NK-92 (cell line): ENCODE results near the gene VPS37C.

Source experiments
- DNase-seq: peaks from one replicate; lab custom pipeline; 2025; ENCODE audit not compliant: unreplicated experiment; lab: John Stamatoyannopoulos, UW

Gene VPS37C

GRCh38 chr11:61155741-61156140, 5.5 kb downstream of the VPS37C start:
- no peak for DNase-seq

DNA sequence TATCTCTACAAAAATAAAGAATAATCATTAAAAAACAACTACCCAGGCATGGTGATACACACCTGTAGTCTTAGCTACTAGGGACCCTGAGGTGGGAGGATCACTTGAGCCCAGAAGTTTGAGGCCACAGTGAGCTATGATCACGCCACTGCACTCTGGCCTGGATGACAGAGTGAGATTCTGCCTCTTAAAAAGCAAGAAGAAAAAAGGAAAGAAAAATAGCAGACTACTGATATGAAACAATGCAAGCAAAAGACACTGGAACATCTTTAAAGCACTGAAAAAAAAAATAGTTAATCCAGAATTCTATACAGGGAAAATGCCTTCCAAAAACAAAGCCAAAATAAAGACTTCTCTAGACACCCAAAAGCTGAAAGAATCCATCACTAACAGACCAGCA, 5.9 kb downstream of the VPS37C start:
- DNase-seq, result no peak

DNA sequence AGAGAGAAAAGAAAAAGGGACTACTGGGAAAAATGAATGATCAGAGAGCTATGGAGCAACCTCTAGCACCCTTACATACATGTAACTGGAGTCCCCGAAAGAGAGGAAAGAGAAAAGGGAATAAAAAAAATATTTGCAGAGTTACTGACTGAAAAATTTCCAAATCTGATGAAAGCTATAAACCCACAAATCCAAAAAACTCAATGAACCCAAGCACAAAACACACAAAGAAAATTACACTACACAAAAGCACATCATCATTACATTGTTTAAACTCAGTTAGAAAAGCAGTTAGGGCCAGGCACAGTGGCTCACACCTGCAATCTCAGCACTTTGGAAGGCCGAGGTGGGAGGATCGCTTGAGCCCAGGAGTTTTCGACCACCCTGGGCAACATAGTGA, 6.7 kb downstream of the VPS37C start:
- DNase-seq, result no peak

DNA sequence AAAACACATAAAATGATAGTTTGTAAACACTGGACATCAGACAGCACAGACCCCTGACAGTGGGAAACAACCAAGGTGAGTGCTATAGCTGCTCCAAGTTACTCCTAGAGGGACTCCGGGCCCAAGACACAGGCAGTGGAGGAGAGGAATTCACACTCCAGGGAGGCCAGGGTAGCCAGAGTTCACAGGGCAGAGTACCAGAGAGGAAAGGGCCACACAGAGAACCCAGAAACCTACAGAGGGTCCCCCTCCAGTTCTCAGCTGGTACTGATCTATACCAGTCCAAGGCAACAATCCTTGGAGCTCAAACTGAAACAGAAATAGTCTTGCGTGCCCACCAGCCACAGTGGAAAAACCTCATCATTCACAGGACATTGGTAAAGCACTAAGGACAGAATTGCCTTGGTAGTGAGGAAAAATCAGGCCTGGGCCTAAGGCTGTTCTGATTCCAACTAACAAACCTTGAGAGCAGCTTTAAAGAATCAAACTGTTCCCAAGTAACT, 7.6 kb downstream of the VPS37C start:
- no peak for DNase-seq

GRCh38 chr11:61152816-61153592, 8.2 kb downstream of the VPS37C start:
- no peak for DNase-seq

DNA sequence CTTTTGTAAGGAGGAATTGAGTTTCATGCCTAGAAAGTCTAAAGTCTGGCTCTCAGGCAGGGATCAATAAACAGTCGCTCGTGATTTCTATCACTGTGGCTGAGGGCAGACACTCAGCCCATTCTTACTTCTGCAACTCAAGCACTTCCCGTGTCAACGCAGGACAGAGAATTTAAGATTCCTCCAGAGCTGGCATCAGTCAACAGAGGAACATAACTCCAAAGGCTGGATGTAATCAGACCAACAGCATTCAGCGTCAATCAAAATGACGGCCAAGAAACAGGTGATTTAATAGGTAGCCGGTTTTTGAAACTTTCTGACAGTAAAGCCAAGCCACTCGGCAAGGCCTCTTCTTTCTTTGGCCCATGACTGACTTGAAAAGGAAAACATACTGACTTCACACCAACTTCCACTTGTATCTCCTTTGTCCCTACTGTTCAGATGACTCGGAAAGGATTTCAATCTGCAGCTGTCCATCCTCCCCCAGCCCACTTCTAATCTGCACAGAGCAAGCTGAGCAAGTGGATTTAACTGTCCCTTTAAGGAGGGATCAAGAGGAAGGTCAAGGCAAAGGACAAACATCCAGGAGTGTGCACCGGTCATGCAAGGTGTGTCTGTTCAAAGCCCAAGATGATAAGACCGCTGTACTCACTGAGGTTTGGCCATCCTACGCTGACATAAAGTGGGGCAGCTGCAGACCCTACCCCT, 9.5 kb downstream of the VPS37C start:
- no peak for DNase-seq

- no peak for DNase-seq
Measured at GRCh38 chr11:61150706-61151544, 10.3 kb downstream of the VPS37C start.

GRCh38 chr11:61149624-61150615, 11.3 kb downstream of the VPS37C start:
- no peak for DNase-seq

DNA sequence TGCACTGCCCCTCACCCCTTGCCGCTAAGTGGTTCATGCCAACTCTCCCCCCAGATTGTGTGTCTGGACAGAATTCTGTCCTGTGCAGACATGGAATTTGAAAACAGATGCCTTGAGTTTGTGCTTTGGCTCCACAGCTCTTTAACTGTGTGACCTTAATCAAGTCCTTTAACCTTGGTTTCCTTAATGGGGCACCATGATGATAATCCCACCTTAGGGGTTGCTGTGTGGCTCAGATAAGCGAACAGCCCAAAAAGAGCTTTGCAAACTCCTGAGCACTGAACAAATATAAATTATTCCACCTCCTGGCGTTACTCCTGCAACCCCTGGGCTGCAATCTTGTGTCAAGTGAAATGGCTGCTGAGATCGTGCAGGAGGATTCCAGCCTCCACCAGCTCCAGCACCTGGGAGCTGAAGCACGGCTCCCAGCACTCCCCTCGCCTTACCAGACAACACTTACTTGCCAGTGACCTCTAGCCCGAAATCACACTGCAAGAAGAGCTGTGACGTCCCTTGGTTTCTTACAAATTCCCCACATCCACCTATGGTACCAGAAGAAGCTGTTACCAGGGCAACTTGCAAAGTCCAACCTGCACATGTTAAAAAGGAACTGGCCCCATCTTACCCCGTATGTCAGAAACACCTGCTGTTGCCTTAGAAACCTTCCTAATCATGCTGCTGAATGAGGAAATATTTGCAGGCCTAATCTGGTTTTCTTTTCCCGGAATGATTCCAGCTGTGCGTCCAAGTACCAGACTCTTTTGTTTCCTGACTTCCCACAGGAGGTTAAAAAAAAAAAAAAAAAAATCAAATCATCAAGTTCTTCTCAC, 13.2 kb downstream of the VPS37C start:
- DNase-seq, result no peak

- DNase-seq, result no peak
Measured at GRCh38 chr11:61147271-61147670, 14.0 kb downstream of the VPS37C start.

DNA sequence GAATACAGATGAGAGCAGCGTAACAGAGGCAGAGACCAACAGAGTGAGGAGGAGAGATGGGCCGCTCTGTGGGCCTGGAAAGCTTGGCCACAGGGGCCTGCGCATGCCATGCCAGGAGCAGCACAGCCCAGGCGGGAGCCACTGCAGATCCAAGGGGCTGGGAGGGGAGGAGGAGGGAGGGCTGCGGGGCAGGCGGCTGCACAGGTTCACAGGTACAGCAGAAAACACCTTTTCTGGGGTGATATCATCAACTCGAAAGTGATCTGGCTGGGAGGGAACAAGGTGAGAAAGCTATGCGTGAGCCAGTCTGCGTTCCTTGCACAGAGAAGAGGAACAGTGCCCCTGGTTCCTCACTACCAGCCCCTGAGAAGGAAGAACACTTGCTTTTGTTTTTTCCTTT, 14.8 kb downstream of the VPS37C start:
- no peak for DNase-seq

DNA sequence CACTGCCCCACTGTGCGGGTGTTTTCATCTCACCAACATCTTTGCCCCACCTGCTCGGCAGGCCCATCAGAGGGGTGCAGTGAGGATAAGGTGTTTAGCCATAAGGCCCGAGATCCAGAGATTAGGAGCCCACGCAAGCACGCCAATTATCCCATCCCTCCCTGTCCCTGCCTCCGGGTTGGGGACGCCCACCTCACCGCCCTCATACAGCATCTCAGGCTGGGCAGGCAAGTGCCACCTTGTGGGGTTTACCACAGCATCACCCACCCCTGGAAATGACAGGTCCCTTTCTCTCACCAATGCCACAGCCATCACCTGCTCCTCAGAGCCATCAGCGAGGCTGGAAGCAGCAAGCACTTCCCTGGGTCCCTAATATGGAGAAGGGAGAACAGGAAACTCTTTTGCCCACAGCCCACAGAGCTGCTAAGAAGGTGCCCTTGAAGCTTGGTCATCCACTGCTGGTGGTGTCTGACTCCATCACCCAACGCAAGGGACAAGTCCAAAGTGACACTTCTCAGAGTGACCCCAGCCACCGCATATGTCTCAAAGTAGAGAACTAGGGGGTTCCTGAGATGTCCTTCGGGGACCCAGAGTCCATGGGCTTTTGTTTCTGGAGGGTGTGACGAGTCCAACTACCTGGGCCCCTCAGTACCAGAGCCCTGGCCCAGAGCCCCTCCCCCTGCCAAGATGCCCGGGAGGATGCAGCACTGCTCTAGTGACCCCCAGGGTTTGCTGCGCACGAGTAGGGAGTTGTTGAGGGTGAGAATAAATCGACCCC, 15.8 kb downstream of the VPS37C start:
- no peak for DNase-seq

GRCh38 chr11:61144511-61145179, 16.6 kb downstream of the VPS37C start:
- DNase-seq, result no peak

GRCh38 chr11:61142424-61142823, 18.8 kb downstream of the VPS37C start:
- DNase-seq, result no peak

DNA sequence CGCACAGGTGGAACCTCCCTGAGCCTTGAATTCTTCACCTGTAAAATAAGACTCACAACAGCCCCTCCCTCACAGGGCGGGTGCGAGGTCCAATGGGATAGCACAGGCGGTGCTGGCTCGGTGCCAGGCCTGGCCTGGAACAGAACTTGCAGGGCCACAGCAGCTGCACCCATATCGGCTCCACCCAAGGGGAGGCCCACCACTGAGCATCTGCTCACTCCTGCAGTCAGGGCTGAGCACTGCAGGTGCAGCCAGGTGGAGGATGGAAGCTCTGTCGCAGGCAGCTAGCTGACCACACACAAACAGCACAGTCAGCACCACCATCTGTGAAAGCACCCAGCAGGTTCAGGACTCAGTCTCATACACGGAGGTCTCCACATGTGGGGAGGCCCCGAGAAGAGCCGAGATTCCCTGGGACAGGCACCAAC, 19.6 kb downstream of the VPS37C start:
- no peak for DNase-seq

DNA sequence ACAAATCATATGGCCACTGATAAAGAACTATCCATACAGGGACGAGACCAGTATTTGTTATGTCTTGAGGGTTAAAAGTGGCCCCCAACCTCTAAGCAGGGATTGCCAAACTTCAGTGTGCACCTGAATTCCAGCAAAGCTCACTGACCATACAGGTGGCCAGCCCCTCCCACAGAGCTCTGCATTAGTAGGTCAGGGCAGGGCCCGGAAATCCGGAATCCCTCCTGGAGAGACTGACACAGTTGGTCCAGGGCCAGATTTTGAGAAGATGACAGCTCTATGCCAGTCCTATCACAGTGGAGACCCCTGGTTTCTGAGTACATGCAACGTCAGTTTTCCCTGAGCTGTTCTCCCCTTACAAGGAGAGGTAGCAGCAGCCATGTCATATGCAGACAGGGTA, 20.8 kb downstream of the VPS37C start:
- no peak for DNase-seq

DNA sequence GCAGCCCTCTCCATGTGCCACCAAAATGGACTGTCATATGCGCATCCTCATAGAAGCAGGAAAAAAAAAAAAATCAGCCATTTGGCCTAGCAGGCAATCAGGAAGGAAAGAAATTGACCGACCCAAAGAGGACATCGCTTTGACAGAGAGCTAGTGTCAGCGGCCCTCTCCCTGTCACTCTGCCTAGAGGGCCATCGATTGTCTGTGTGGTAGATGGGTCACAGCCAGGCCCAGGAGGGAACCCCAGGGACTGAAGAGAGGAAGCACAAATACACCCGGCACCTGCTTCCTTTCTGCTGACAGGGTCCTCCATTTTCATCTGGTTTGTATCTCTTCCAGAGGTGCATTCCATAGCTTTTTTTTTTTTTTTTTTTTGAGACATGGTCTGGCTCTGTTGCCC, 21.8 kb downstream of the VPS37C start:
- no peak for DNase-seq

DNA sequence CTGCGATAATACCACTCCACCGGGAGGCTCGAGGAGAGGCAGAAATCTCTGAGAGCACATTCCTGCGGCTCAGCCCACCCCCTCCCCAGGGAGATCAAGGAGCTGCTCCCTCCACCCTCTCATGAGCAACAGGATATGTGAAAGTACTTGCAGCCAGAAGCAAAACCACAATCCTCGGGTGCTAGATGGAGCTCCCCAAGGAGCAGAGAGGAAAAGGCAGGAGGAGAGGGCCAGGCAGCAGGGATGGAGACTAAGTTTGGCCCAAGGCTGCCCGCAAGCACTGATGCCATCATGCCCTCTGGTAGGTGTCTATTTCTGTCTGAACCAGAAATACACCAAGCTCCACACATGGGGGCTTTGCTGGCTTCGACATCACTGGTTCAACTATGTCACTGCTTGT, 22.3 kb downstream of the VPS37C start:
- DNase-seq, result no peak
